Activated CD4-positive, CD25-positive, alpha-beta regulatory T cell treated with anti-CD3 and anti-CD28 coated beads, Interleukin-2, amount 50 U/mL, for 16 hours (primary cell): ENCODE data around the gene RIMS1.

ENCODE experiments used
- DNase-seq: peaks from one replicate; pipeline ENCODE4 v3.0.0-alpha.2; 2020; ENCODE audit warnings: low read depth, low spot score

RIMS1 gene

GRCh38 chr6:72094506-72094905 is 208.2 kb downstream of the RIMS1 start:
- DNase-seq, result no peak

GRCh38 chr6:72102561-72102960 is 216.2 kb downstream of the RIMS1 start:
- DNase-seq, result no peak

GRCh38 chr6:72111611-72112010 is 225.3 kb downstream of the RIMS1 start:
- DNase-seq, result no peak

DNA sequence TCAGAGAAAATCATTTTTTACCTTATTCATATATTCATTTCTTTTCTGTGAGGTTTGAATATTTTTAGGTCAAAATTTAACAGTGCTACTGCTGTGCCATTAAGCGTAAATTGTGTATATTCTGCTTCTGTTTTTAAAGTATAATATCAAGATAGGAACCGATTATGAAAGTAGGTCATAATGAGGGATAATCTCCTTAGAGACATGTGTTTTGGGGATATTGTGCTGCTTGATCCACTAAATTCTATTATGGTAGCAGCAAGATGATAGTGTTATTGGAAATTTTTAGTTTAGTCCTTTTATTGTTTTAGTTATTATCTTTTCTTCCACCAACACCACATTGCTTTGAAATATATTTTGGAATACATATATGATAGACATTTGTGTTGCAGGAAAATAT is 244.0 kb downstream of the RIMS1 start:
- no peak for DNase-seq

GRCh38 chr6:72132427-72132826 is 246.1 kb downstream of the RIMS1 start:
- DNase-seq, result no peak

GRCh38 chr6:72132851-72133250 is 246.5 kb downstream of the RIMS1 start:
- no peak for DNase-seq

DNA sequence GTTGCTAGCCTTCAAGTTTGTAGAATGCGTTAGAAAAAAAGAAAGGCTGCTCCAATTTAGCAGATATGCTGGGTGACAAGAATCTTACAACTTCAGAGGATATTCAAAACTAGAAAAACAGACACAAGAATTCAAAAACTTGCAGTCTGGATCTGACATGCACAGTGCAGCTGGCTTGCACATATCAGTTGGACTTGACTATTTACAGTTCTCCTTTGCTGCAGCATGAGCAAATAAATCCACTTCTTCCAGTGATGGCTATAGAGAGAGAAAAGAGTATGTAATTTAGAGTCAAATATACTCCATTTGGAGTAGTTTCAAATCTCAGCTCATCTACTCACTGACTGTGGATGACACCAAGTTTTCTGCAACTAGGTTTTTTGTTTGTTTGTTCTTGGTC is 247.0 kb downstream of the RIMS1 start:
- no peak for DNase-seq

- DNase-seq, result no peak
Observed at GRCh38 chr6:72140795-72141194, 254.4 kb downstream of the RIMS1 start.

GRCh38 chr6:72149715-72150114 is 263.4 kb downstream of the RIMS1 start:
- no peak for DNase-seq

DNA sequence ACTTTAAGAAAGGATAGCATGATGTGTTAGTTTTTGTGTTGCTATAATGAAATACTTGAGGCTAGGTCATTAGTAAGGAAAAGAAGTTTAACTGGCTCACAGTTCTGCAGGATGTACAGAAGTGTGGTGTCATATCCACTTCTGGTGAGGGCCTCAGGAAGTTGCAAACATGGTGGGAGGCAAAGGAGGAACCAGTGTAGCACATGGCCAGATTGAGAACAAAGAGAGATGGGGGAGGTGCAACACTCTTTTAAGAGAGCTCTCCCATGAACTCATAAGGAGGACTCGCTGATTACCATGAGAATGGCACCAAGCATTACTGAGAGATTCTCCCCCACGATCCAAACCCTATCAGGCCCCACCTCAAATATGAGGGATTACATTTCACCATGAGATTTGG is 265.4 kb downstream of the RIMS1 start:
- DNase-seq, result no peak

GRCh38 chr6:72175916-72176315 is 289.6 kb downstream of the RIMS1 start:
- DNase-seq, result no peak

DNA sequence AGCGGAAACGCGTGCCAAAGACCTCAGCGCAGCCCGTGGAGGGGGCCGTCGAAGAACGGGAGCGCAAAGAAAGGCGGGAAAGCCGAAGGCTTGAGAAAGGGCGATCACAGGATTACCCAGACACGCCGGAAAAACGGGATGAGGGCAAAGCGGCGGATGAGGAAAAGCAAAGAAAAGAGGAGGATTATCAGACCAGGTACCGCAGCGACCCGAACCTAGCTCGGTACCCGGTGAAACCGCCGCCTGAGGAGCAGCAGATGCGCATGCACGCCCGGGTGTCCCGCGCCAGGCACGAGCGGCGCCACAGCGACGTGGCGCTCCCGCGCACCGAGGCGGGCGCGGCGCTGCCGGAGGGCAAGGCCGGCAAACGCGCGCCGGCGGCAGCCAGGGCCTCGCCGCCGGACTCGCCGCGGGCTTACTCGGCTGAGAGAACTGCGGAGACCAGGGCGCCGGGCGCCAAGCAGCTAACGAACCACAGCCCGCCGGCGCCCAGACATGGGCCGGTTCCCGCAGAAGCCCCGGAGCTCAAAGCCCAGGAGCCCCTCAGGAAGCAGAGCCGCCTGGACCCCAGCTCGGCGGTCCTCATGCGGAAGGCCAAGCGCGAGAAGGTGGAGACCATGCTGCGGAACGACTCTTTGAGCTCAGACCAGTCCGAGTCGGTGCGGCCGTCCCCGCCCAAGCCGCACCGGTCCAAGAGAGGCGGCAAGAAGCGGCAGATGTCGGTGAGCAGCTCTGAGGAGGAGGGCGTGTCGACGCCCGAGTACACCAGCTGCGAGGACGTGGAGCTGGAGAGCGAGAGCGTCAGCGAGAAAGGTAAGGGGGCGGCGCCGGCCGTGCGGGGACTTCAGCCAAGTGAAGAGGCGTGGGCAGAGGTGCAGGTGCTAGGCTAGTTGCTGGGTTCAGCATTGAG is 296.2 kb downstream of the RIMS1 start:
- no peak for DNase-seq

- DNase-seq, result no peak
Observed at GRCh38 chr6:72203983-72204382, 317.6 kb downstream of the RIMS1 start.

DNA sequence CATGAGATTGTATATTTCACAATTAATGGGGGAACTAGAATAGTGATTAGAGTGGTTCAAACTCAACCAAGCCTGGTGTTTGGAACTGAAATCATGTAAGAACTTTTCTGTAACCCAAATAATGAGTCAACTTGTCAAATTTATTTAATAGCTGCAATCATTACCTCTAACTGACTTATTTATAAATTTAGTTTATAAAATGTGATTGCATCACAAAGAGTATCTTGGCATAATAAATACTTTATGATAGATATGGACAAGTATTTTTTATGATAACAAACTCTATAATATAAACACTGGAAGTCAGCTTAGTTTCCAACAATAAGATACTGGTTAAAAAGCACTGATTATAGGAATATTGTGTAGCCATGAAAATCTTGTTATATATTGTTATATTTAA is 319.1 kb downstream of the RIMS1 start:
- no peak for DNase-seq

- DNase-seq, result no peak
Observed at GRCh38 chr6:72206606-72207005, 320.3 kb downstream of the RIMS1 start.

DNA sequence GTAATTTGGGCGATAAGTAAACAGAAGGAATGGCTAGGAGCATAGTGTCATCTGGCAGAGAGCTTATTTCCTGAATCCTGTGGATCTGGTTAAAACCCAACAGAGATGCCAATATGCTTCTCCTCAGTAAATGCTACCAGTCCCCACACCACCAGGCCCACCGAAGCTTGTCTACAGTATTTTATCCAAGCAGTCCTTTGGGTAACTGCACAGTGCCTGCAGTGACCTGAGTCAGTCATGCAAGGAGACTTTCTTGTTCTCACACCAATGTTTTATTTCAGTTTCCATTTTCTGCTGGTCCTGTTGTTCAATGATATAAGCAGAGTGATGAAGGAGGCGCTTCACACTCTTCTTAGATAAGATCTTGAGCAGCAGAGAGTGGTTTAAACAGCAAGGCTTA is 326.3 kb downstream of the RIMS1 start:
- no peak for DNase-seq

DNA sequence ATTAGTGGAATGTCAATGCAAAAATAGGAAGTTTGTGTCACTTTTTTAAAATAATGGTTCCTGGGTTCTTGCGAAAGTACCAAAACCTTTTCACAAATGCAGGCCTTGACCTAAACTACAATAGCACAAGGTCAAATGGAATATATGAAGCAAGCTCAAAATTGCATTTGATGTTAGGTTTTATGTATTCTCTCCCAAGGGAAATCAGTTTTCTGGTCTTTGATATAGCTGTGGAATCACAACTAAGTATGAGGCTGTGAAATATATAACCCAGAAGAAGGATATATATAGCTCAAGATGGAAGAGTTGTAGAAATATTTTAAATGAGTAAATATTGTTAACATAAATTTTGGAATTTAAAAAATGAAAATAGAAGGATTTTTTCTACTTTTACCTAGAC is 327.3 kb downstream of the RIMS1 start:
- no peak for DNase-seq

DNA sequence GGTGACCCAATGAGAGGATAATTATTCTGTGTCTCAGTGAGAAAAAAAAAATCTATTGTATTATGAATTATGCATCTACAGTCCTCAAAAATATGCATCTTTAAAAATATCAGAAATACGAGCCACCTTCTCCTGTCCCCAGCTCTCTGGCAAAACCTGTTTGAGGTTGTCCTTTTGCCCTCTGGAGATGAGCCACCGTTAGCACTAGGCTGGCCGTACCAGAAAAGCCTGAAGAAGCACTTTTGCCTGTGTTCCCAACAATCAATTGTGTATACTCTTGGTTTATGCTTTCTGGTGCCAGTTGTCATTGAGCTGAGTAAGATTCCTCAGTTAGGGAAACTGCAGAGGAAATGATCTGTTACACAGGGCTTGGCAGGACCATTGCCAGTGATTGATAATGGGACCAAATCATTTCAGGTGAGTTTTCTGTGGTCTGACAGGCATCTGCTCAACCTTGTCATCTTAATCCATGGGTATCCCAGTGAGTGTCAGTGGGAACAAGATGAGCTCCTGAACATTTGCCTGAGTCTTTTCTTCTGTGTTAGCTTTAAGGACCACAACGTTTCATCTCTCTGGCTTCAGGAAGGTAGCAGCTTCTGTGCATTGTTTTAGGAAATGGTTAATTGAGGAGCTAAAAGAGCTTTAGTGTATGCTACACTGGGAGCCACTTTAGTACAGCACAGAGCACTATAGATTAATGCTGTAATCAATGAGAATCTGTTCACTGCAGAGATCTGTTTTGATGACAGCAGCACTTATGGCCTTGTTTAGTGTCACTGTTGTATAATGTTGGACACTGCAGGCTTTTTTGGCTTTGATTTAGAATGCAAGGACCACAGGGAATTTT is 330.1 kb downstream of the RIMS1 start:
- no peak for DNase-seq

DNA sequence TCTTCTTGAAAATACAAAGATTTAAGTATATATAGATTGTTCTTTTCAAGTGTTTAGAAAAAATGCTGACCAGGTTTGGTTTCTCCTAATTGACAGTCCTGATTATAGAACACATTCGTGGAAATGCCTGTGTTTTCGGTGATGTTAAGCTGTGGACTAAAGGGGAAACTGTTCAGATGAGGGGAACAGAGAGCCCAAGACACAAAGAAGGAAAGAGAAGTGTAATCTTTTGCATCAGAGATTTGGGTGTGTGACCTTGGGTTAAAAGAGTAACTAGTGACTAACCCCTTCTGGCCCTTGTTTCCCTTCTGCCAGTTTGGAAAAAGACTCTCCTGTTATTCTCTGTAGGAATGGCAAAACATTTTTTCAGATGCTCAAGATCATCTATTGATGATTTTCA is 331.3 kb downstream of the RIMS1 start:
- DNase-seq, result no peak

DNA sequence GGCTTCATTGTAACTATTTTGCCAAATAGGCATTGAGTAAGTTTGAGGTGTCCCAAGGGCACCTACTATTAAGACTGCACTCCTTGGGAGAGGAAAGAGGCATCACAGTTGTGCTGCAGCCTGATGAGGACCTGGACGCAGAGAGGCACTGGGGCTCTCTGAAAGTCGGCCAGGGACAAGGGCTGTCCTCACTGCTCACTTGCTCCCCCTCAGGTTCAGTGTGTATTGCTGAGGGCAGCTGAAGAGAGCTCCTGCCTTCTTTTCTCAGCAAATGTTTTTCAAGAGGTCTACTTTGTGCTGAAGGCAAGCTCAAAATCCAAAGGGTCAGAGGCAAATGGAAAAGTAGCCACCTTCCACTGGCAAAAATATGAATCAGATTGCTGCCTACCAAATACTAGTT is 331.8 kb downstream of the RIMS1 start:
- DNase-seq, result no peak

GRCh38 chr6:72219536-72219935 is 333.2 kb downstream of the RIMS1 start:
- no peak for DNase-seq

- DNase-seq, result no peak
Observed at GRCh38 chr6:72238021-72238420, 351.7 kb downstream of the RIMS1 start.

DNA sequence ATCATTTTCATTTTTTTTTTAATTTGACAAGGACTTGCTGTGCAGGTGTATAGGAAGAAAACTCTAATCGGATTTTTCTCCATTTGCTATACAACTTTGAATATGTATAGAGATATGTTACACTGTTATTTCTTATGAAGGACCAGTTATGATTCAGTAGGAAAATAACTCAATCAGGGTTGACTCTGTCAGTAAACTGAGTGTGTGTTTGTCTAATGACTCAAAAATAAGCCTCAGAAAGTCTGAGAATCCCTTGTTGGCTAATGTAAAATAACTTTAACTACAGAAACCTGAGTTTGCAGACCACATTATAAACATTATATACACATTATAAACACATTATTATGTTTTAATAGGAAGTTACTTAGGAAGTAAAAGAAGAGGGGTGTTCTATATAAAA is 352.6 kb downstream of the RIMS1 start:
- no peak for DNase-seq
